ENCODE data around the gene RAB40B. TPM values are rescaled to one million over a fixed set of nuclear protein-coding genes. Genes with fewer than 3 reads are reported as not detected.
A peak's percentile ranks its signal among the peaks of the same experiment; 100 is the strongest.

The RAB40B gene
- total RNA-seq, 1 experiment from 2014 or later, result 6.3 TPM

GRCh38 chr17:82670661-82671450 is 27.6 kb downstream of the RAB40B start:
- CTCF ChIA-PET, result no interaction called here
- Mint-ChIP-seq H3K9me3 (ENCODE audit: unreplicated experiment) (no peaks in the 10 kb centered on the region), H3K4me3 (ENCODE audit: unreplicated experiment) (no peak overlapping the region), H3K27ac (ENCODE audit: low read depth, unreplicated experiment) (no peak overlapping the region), H3K4me1 (ENCODE audit: insufficient read depth, unreplicated experiment) (no peaks in the 10 kb centered on the region), H3K27me3 (ENCODE audit: insufficient read depth, unreplicated experiment) (no peaks in the 10 kb centered on the region), H3K36me3 (ENCODE audit: insufficient read depth, unreplicated experiment) (peaks cover 12% of the 10 kb centered on the region)
- no TSS peak for BruUV-seq (replicated peaks)
- POLR2A ChIA-PET, result interaction anchor here (0.6 kb wide), 1 partner anchor 27 kb away, joined by 4 read pairs; no protein-coding TSS in a partner anchor
- DNase-seq (ENCODE audit: unreplicated experiment), result no peak
- TF ChIP-seq CTCF (IDR thresholded peaks at IDR 0.05; ENCODE audit: unreplicated experiment), result no peak
- intact Hi-C loops (cut with micrococcal nuclease), result no loop called here

DNA sequence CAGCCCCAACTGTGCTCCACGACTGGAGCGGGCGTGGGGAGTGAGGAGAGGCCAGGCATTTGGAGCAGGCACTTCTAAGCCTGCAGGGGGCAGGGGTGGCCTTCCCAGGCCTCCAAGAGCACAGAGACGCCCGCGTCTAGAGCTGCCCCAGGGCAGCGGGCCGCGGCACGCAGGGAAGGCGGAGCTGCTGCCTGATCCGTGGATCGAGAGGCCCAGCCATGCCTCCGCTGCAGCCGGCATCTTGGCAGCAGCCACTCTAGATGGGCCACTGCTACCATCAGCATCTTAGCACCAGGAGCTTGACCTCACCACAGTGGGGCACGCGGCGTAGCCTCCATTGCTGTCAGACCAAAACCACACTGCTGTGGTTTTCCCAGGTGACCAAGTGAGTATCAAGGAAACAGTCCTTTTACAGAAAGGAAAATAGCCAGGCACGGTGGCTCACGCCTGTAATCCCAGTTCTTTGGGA is 29.8 kb downstream of the RAB40B start:
- peaks cover 12% of the 10 kb centered on the region for H3K36me3 Mint-ChIP-seq (ENCODE audit: insufficient read depth, unreplicated experiment)
- TF ChIP-seq CTCF (IDR thresholded peaks at IDR 0.05; ENCODE audit: unreplicated experiment), result peak; percentile 32
- no peak overlapping the region for H3K27ac Mint-ChIP-seq (ENCODE audit: low read depth, unreplicated experiment)
- no TSS peak for BruUV-seq (replicated peaks)
- no peak overlapping the region for H3K4me3 Mint-ChIP-seq (ENCODE audit: unreplicated experiment)
- H3K27me3 Mint-ChIP-seq (ENCODE audit: insufficient read depth, unreplicated experiment), result no peaks in the 10 kb centered on the region
- intact Hi-C loops (cut with micrococcal nuclease), result no loop called here
- peak; percentile 30 for DNase-seq (ENCODE audit: unreplicated experiment)
- no peaks in the 10 kb centered on the region for H3K4me1 Mint-ChIP-seq (ENCODE audit: insufficient read depth, unreplicated experiment)
- POLR2A ChIA-PET, result no interaction called here
- no peaks in the 10 kb centered on the region for H3K9me3 Mint-ChIP-seq (ENCODE audit: unreplicated experiment)
- CTCF ChIA-PET, result interaction anchor here (0.7 kb wide), 1 partner anchor 86 kb away, joined by 3 read pairs; no protein-coding TSS in a partner anchor

GRCh38 chr17:82668024-82668630 is 30.4 kb downstream of the RAB40B start:
- BruUV-seq (replicated peaks), result no TSS peak
- no peaks in the 10 kb centered on the region for H3K27me3 Mint-ChIP-seq (ENCODE audit: insufficient read depth, unreplicated experiment)
- no peak for DNase-seq (ENCODE audit: unreplicated experiment)
- intact Hi-C loops (cut with micrococcal nuclease), result no loop called here
- H3K36me3 Mint-ChIP-seq (ENCODE audit: insufficient read depth, unreplicated experiment), result peaks cover 12% of the 10 kb centered on the region
- no peaks in the 10 kb centered on the region for H3K9me3 Mint-ChIP-seq (ENCODE audit: unreplicated experiment)
- TF ChIP-seq CTCF (IDR thresholded peaks at IDR 0.05; ENCODE audit: unreplicated experiment), result no peak
- no peaks in the 10 kb centered on the region for H3K4me1 Mint-ChIP-seq (ENCODE audit: insufficient read depth, unreplicated experiment)
- CTCF ChIA-PET, result no interaction called here
- no peak overlapping the region for H3K4me3 Mint-ChIP-seq (ENCODE audit: unreplicated experiment)
- POLR2A ChIA-PET, result no interaction called here
- no peak overlapping the region for H3K27ac Mint-ChIP-seq (ENCODE audit: low read depth, unreplicated experiment)

- Mint-ChIP-seq H3K27me3 (ENCODE audit: insufficient read depth, unreplicated experiment) (no peaks in the 10 kb centered on the region), H3K9me3 (ENCODE audit: unreplicated experiment) (no peaks in the 10 kb centered on the region), H3K27ac (ENCODE audit: low read depth, unreplicated experiment) (no peak overlapping the region), H3K4me1 (ENCODE audit: insufficient read depth, unreplicated experiment) (no peaks in the 10 kb centered on the region), H3K4me3 (ENCODE audit: unreplicated experiment) (no peak overlapping the region), H3K36me3 (ENCODE audit: insufficient read depth, unreplicated experiment) (peaks cover 11% of the 10 kb centered on the region)
- BruUV-seq (replicated peaks), result no TSS peak
- intact Hi-C loops (cut with micrococcal nuclease), result no loop called here
- no peak for DNase-seq (ENCODE audit: unreplicated experiment)
- ChIA-PET CTCF (interaction anchor here (0.6 kb wide), 1 partner anchor 733 kb away, joined by 3 read pairs; no protein-coding TSS in a partner anchor), POLR2A (no interaction called here)
- TF ChIP-seq CTCF (IDR thresholded peaks at IDR 0.05; ENCODE audit: unreplicated experiment), result no peak
Observed at GRCh38 chr17:82667668-82668000, 30.9 kb downstream of the RAB40B start.
